ENCODE data around the gene NSD2.

NSD2 gene

GRCh38 chr4:1864076-1865008 is 6.9 kb upstream of the NSD2 start:
- no peak for DNase-seq (ENCODE audit: low spot score)

- no peak for DNase-seq (ENCODE audit: low spot score)
These were observed 5.0 kb upstream of the NSD2 start for GRCh38 chr4:1866189-1866661.

GRCh38 chr4:1868293-1868692 is 2.9 kb upstream of the NSD2 start:
- no peak for DNase-seq (ENCODE audit: low spot score)

DNA sequence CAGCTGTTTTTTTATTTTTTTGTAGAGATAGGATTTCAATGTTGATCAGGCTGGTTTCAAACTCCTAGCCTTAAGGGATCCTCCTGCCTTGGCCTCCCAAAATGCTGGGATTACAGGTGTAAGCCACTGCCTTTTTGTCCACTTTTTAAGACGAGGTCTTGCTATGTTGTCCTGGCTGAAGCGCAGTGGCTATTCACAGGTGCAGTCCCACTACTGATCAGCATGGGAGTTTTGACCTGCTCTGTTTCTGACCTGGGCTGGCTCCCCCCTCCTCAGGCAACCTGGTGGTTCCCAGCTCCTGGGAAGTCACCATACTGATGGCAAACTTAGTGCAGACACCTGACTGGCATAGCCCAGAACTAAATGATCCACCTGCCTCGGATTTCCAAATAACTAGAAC is 2.3 kb upstream of the NSD2 start:
- DNase-seq (ENCODE audit: low spot score) = no peak

DNA sequence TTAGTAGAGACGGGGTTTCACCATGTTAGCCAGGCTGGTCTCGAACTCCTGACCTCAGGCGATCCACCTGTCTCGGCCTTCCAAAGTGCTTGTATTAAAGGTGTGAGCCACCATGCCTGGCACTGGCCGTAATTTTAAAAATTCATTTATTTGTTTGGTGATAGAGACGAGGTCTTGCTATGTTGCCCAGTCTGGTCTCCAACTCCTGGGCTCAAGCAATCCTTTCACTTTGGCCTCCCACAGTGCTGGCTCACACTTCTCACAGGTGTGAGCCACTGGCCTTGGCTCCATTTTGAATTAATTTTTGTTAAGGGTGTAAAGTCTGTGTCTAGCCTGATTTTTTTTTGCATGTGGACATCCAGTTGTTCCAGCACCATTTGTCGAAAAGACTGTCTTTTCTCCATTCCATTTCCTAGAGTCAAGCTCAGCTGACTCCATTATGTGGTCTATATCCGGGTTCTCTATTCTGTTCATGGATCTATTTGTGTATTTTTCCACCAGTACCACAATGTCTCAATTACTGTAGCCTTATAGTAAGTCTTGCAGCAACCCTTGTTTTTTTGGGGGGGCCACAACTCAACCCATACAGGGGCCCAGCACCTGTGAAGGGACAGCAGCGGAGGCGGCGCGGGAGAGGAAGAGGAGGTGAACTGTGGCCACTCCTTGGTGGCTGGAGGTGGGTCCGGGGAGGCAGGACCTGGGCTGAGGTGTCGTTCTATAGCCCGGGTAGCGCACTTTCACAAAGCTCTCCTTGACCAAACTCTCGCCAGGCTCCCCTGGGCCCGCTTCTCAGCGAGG is 1.5 kb upstream of the NSD2 start:
- no peak for DNase-seq (ENCODE audit: low spot score)

DNA sequence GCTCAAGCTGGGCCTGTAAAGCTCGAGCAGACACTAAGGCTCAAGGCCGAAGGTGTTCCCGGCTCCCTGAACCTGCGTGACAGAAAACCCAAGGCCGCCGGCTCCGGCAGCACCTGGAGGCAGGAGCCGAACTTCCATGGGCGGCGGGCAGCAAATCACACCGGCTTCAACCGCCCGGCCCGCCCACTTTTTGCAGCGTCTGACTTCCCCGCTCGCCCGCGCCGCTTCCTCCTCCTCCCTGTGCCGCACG is 940 bp upstream of the NSD2 start:
- DNase-seq (ENCODE audit: low spot score) = peak; percentile 81

GRCh38 chr4:1871471-1872021 is 353 bp downstream of the NSD2 start:
- no peak for DNase-seq (ENCODE audit: low spot score)

GRCh38 chr4:1872870-1873269 is 1.7 kb downstream of the NSD2 start:
- DNase-seq (ENCODE audit: low spot score) = no peak

DNA sequence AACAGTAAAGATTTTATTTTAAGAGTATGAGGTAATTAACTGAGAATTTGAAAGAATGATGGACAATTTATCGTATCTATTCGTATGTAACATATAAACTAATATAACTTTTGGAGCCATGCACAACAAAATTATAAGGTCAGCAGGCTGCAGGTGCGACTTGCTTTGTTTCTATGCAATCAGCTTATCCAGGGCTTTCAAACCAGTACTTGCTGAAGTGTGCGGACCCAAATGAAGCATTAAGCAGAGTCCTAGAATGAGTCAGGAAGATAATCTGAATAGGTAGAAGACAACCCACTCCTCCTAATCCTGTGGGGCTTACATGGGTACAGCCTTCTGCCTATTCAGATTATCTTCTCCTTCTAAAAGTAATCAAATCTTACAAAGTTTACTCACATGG is 2.1 kb downstream of the NSD2 start:
- no peak for DNase-seq (ENCODE audit: low spot score)

DNA sequence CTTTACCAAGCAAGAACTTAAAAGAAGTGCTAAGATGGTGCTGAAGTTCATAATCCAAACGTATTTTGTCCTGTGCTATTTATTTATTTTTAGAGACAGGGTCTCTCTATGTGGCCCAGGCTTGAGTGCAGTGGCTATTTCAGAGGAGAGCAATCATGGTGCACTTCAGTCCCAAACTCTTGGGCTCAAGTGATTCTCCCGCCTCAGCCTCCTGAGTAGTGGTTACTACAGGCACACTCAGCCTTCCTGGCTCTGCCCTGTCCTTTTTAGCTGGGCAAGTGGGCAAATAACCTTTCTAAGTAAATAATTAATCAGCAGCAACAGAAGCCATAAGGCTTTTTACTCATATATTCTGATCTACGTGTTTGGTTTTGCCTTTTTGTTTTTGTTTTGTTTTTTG is 2.6 kb downstream of the NSD2 start:
- DNase-seq (ENCODE audit: low spot score) = no peak

GRCh38 chr4:1874201-1874600 is 3.0 kb downstream of the NSD2 start:
- no peak for DNase-seq (ENCODE audit: low spot score)

DNA sequence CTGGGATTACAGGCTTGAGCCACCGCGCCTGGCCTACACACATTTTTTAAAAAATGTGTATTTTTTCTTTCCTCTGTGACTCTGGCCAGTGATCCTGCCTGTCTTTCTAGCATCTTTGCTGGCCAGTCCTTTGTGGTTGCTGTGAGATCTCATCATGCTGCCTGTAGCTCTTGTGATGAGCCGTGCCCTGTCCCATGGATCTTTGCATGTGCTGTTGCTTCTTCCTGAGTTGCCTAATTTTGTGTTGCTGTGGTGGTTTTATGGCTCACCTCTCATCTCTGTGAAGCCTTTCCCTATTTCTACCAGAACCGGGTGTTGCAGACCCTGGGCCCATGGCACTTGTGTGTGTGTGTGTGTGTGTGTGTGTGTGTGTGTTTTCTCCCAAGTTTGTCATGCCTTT is 8.3 kb downstream of the NSD2 start:
- DNase-seq (ENCODE audit: low spot score) = no peak

DNA sequence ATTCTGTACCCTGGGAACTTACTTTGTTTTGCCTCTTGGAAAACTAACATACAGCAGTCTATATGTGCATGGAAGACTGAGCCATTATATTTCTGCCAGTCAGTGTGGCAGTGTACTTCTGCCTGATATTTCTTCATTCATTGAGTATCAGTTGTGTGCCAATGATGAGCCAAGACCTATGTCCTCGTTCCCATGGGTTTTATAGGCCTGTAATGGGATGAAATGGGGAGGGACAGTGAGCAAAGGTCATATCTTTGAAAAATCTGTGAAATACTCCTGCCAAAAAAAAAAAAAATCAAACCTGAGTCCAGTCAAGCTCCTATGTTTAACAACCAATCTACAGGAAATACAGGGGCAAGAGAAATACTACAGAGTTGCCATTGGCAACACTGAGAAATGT is 9.1 kb downstream of the NSD2 start:
- no peak for DNase-seq (ENCODE audit: low spot score)

- no peak for DNase-seq (ENCODE audit: low spot score)
These were observed 11.7 kb downstream of the NSD2 start for GRCh38 chr4:1882850-1883271.

DNA sequence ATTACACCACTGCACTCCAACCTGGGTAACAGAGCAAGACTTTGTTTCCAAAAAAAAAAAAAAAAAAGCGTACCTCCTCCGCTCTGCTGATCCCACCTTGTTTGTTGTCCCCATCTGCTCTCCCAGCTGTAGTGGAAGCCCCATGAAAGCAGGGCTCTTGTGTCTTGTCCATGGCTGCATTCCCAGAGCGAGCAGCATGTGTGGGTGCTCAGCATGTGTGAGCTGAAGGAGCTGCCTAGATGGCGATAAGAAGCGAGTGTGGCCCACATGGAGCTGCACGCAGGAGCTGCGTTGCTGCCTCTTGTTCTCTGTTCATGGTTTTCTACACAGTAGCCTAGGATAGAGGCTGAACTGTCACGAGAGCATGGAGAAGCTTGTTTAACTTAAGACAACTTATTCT is 12.4 kb downstream of the NSD2 start:
- DNase-seq (ENCODE audit: low spot score) = no peak

- DNase-seq (ENCODE audit: low spot score) = no peak
These were observed 14.2 kb downstream of the NSD2 start for GRCh38 chr4:1885414-1885813.

- DNase-seq (ENCODE audit: low spot score) = no peak
These were observed 15.9 kb downstream of the NSD2 start for GRCh38 chr4:1887052-1887451.

GRCh38 chr4:1890979-1891570 is 19.9 kb downstream of the NSD2 start:
- no peak for DNase-seq (ENCODE audit: low spot score)

- no peak for DNase-seq (ENCODE audit: low spot score)
These were observed 24.9 kb downstream of the NSD2 start for GRCh38 chr4:1895971-1896657.

DNA sequence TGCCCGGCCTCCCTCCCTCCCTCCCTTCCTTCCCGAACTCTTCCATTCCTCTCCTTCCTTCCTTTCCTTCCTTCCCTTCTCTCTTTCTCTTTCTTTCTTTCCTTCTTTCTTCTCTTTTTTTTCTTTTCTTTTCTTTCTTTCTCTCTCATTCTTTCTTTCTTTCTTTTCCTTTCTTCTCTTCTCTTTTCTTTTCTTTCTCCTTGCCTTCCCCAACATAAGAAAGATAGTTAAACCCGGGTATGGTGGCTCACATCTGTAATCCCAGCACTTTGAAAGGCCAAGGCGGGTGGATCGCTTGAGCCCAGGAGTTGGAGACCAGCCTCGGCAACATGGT is 25.4 kb downstream of the NSD2 start:
- DNase-seq (ENCODE audit: low spot score) = no peak

DNA sequence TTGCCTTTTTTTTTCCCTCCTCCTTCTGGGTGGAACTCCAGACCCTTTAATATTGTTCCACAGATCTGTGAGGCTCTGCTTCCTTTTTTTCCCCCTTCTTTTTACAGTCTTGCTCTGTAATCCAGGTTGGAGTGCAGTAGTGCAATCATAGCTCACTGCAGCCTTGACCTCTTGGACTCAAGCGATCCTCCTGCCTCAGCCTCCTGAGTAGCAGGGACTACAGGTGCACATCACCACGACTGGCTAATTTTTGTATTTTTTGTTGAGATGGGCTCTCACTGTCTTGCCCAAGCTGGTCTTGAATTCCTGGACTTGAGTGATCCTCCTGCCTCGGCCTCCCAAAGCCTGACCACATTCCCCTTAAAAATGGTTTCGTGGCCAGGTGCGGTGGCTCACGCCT is 26.8 kb downstream of the NSD2 start:
- no peak for DNase-seq (ENCODE audit: low spot score)

DNA sequence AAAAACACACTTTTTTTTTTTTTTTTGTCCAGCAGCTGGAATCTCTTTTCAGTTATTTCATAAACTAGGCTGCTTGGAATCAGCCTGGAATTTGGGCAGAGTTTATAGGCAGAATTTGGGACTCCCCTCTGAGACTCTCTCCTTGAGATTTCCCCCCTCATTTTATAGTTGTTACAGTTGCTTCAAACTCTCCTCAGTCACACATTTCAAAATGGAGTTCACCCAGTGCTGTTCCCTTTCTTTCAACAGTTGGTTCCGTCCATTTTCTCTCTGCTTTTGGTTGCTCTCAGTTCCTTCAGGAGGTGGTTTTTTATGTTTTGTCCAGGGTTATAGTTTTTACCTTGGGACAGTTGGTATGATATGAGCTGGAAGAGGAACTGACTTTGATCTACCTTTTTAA is 27.5 kb downstream of the NSD2 start:
- DNase-seq (ENCODE audit: low spot score) = no peak

Data from cerebellar cortex (tissue), 1 donor.